Vagina (tissue), 2 donors: ENCODE results near the gene FAM131B. TPM values are rescaled to one million over a fixed set of nuclear protein-coding genes. Genes with fewer than 3 reads are reported as not detected.
"Not testable (repeated sequence)": the region's sequence is repeated elsewhere in the genome, so short reads cannot be mapped to it uniquely, and the experiment has no call there.

Source experiments
- DNase-seq, 2 donors: peaks; one replicate each; pipeline ENCODE4 v3.0.0-alpha.2; 2017; ENCODE audit errors: extremely low spot score in 2 of 2
- H3K27ac ChIP-seq: fragments of 200-600 bp; sonication (generic); one replicate; pipeline ENCODE4 v1.5.1; 2019
- H3K27me3 ChIP-seq: fragments of 200-600 bp; sonication (generic); one replicate; pipeline ENCODE4 v1.5.1; 2019
- H3K36me3 ChIP-seq, 2 donors: fragments of 200-600 bp; sonication (generic); one replicate each; pipeline ENCODE4 v1.5.1; 2017 to 2019
- H3K4me1 ChIP-seq: fragments of 200-600 bp; sonication (generic); one replicate; pipeline ENCODE4 v1.5.1; 2019
- H3K4me3 ChIP-seq, 2 donors: fragments of 200-600 bp; sonication (generic); 1 replicate in 1 of 2; 2 replicates in 1 of 2; pipeline ENCODE4 v1.5.1; 2016 to 2019
- H3K9me3 ChIP-seq: fragments of 200-600 bp; sonication (generic); one replicate; pipeline ENCODE4 v1.5.1; 2019
- POLR2A ChIP-seq, 2 donors: fragments of 450-650 bp; IDR thresholded peaks; one replicate each; pipeline ENCODE4 v1.6.1; 2017; ENCODE audit warnings: antibody characterized with exemption in 2 of 2, mild to moderate bottlenecking in 2 of 2, moderate library complexity in 2 of 2
- POLR2AphosphoS5 ChIP-seq, 2 donors: sonication (generic); formaldehyde crosslinking; IDR thresholded peaks; one replicate each; pipeline ENCODE4 v1.9.0; 2017; ENCODE audit warnings: antibody characterized with exemption in 2 of 2, mild to moderate bottlenecking in 2 of 2, low read depth in 1 of 2; ENCODE audit not compliant: insufficient read depth in 1 of 2
- intact Hi-C: fragments of 100-400 bp; cut with DNase I; formaldehyde crosslinking; loops from one replicate; pipeline ENCODE4 v1.15.1; 2023
- total RNA-seq: library from RNA; depleted of rRNA; stranded (reverse); fragments of >200 nt; gene quantifications from one replicate; pipeline ENCODE4 v1.2.3, GENCODE V29; 2016
- TF ChIP-seq, protein P1 (sequence below), 3 experiments: fragments of 450-650 bp in 2 of 3; fragments of 200-600 bp in 1 of 3; sonication (generic) in 1 of 3; IDR thresholded peaks; one replicate each; pipeline ENCODE4 v1.5.1; 2017 to 2019; ENCODE audit warnings: antibody characterized with exemption in 3 of 3, mild to moderate bottlenecking in 2 of 3, moderate library complexity in 2 of 3

FAM131B gene
- total RNA-seq, 1 donor from 2014 or later, result 1.5 TPM

- DNase-seq, result no peak
- no peaks in the 10 kb centered on the region for H3K27me3 ChIP-seq
- peaks cover 30% of the 10 kb centered on the region for H3K4me1 ChIP-seq
- no peaks in the 10 kb centered on the region for H3K9me3 ChIP-seq
- H3K27ac ChIP-seq, result no peak overlapping the region
- no peak overlapping the region for H3K4me3 ChIP-seq
- no peak for TF ChIP-seq POLR2AphosphoS5 (IDR thresholded peaks at IDR 0.05; ENCODE audit: insufficient read depth in 1 of 2, low read depth in 1 of 2)
- TF ChIP-seq, protein P1, sequence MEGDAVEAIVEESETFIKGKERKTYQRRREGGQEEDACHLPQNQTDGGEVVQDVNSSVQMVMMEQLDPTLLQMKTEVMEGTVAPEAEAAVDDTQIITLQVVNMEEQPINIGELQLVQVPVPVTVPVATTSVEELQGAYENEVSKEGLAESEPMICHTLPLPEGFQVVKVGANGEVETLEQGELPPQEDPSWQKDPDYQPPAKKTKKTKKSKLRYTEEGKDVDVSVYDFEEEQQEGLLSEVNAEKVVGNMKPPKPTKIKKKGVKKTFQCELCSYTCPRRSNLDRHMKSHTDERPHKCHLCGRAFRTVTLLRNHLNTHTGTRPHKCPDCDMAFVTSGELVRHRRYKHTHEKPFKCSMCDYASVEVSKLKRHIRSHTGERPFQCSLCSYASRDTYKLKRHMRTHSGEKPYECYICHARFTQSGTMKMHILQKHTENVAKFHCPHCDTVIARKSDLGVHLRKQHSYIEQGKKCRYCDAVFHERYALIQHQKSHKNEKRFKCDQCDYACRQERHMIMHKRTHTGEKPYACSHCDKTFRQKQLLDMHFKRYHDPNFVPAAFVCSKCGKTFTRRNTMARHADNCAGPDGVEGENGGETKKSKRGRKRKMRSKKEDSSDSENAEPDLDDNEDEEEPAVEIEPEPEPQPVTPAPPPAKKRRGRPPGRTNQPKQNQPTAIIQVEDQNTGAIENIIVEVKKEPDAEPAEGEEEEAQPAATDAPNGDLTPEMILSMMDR (IDR thresholded peaks at IDR 0.05), result no peak
- no peak for TF ChIP-seq POLR2A (IDR thresholded peaks at IDR 0.05)
- intact Hi-C loops, result no loop called here
- H3K36me3 ChIP-seq, result peaks cover 0 to 19% of the 10 kb centered on the region in 2 donors
These were observed 31.6 kb upstream of the FAM131B start for GRCh38 chr7:143394068-143394467.

- Histone ChIP-seq H3K9me3 (no peaks in the 10 kb centered on the region), H3K4me1 (peaks cover 30% of the 10 kb centered on the region)
These were observed 30.9 kb upstream of the FAM131B start for GRCh38 chr7:143393267-143394041.

GRCh38 chr7:143392875-143393266, 30.4 kb upstream of the FAM131B start:
- no peak for DNase-seq
- Histone ChIP-seq H3K9me3 (no peaks in the 10 kb centered on the region), H3K4me3 (no peak overlapping the region), H3K4me1 (peaks cover 30% of the 10 kb centered on the region), H3K36me3 (peaks cover 0 to 31% of the 10 kb centered on the region in 2 donors), H3K27ac (peak overlapping the region; percentile 86), H3K27me3 (no peaks in the 10 kb centered on the region)
- TF ChIP-seq POLR2AphosphoS5 (IDR thresholded peaks at IDR 0.05; ENCODE audit: insufficient read depth in 1 of 2, low read depth in 1 of 2) (no peak), POLR2A (IDR thresholded peaks at IDR 0.05) (no peak)
- TF ChIP-seq, protein P1 (IDR thresholded peaks at IDR 0.05), result no peak
- intact Hi-C loops, result no loop called here

More at GRCh38 chr7:143393267-143394041, 30.9 kb upstream of the FAM131B start:
- H3K4me3 ChIP-seq, result no peak overlapping the region
- DNase-seq, result no peak
- peaks cover 0 to 25% of the 10 kb centered on the region in 2 donors for H3K36me3 ChIP-seq
- H3K27ac ChIP-seq, result no peak overlapping the region
- TF ChIP-seq POLR2AphosphoS5 (IDR thresholded peaks at IDR 0.05; ENCODE audit: insufficient read depth in 1 of 2, low read depth in 1 of 2) (no peak), POLR2A (IDR thresholded peaks at IDR 0.05) (no peak)
- TF ChIP-seq, protein P1 (IDR thresholded peaks at IDR 0.05), result no peak
- H3K27me3 ChIP-seq, result no peaks in the 10 kb centered on the region
- intact Hi-C loops, result no loop called here

GRCh38 chr7:143392427-143392826, 29.9 kb upstream of the FAM131B start:
- Histone ChIP-seq H3K36me3 (peaks cover 0 to 32% of the 10 kb centered on the region in 2 donors), H3K27ac (peak overlapping the region; percentile 86), H3K4me1 (peaks cover 31% of the 10 kb centered on the region)
- DNase-seq, H3K27me3 ChIP-seq, H3K9me3 ChIP-seq, intact Hi-C loops, H3K4me3 ChIP-seq: not testable (repeated sequence)

DNA sequence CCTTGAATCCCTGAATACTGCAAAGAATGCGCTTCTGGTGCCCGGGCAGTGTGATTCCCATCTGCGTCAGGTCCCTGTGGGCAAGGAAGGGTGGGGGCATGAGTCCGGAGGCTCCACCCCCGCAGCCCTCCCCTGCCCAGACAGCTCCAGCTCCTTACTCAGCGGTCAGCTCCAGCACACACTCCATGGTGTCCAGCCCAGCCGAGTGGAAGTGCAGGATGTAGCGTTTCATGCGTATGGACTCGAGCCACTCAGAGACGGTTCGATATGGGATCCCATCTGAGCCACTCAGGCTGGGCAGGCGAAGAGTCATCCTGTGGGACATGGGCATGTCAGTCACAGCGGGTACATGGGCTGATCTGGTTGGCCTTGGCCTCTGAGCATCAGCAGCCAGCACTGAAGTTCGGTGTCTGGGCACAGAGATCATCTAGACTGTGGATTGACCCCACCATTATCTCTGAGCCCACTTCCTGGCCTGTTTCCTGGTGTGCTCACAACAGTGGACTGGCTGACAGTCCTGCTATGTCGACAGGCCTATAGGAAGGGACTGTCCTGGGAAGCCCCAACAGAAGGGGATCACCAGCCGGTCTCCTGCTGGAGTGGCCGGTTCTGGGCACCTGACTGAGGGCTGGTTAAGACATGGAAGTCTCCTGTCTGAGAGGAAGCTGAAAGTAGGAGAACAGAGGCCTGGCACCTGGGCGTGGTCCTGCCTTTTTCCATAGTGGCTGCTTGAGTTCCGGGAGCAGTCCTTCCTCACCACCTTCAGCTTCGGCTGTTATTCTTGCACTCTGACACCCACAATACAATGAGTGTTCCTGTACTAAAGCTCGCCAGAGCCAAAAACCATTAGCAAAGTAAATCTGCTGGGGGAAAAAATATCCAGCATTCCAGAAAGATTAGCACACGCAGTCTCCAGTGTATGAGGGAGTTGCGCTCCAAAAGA, 29.2 kb upstream of the FAM131B start:
- Histone ChIP-seq H3K36me3 (peaks cover 0 to 32% of the 10 kb centered on the region in 2 donors), H3K9me3 (no peaks in the 10 kb centered on the region), H3K27ac (peak overlapping the region; percentile 86), H3K4me1 (peaks cover 37% of the 10 kb centered on the region), H3K27me3 (no peaks in the 10 kb centered on the region), H3K4me3 (peak overlapping the region; percentile 3 to 14)
- intact Hi-C loops, result loop anchor here (1.0 kb wide), 1 partner anchor 8 kb away; no protein-coding TSS in a partner anchor
- no peak for DNase-seq
- TF ChIP-seq POLR2AphosphoS5 (IDR thresholded peaks at IDR 0.05; ENCODE audit: insufficient read depth in 1 of 2, low read depth in 1 of 2), result peak; percentile 73 to 81
- no peak for TF ChIP-seq POLR2A (IDR thresholded peaks at IDR 0.05)
- TF ChIP-seq, protein P1 (IDR thresholded peaks at IDR 0.05), result no peak
